NCI-H226 (cell line): ENCODE measurements around the gene MEX3C.

Experiments used
- DNase-seq: peaks from one replicate; pipeline ENCODE4 v3.0.0-alpha.2; 2015

MEX3C gene

GRCh38 chr18:51197661-51198424 lies at the start of gene MEX3C:
TSS of gene MEX3C (minus strand) at chr18:51197681. CDS start at chr18:51197320, 361 bp downstream.
- DNase-seq: peak; percentile 89

GRCh38 chr18:51241226-51241625 lies 43.7 kb upstream of the MEX3C start:
- no peak for DNase-seq

- peak; percentile 88 for DNase-seq
Observed at GRCh38 chr18:51236225-51236624, 38.7 kb upstream of the MEX3C start.

- peak; percentile 68 for DNase-seq
Observed at GRCh38 chr18:51235009-51235789, 37.7 kb upstream of the MEX3C start.

- DNase-seq: peak; percentile 66
Observed at GRCh38 chr18:51234117-51235008, 36.9 kb upstream of the MEX3C start.

GRCh38 chr18:51229328-51229727 lies 31.8 kb upstream of the MEX3C start:
- DNase-seq: no peak

- no peak for DNase-seq
Observed at GRCh38 chr18:51227660-51228059, 30.2 kb upstream of the MEX3C start.

GRCh38 chr18:51226587-51227350 lies 29.3 kb upstream of the MEX3C start:
- peak; percentile 11 for DNase-seq

GRCh38 chr18:51226068-51226467 lies 28.6 kb upstream of the MEX3C start:
- DNase-seq: peak; percentile 29

GRCh38 chr18:51212606-51213005 lies 15.1 kb upstream of the MEX3C start:
- DNase-seq: no peak

- DNase-seq: peak; percentile 20
Observed at GRCh38 chr18:51211552-51211951, 14.1 kb upstream of the MEX3C start.

- peak; percentile 20 for DNase-seq
Observed at GRCh38 chr18:51196811-51197660, 445 bp downstream of the MEX3C start.

- no peak for DNase-seq
Observed at GRCh38 chr18:51196118-51196810, 1.2 kb downstream of the MEX3C start.

- DNase-seq: no peak
Observed at GRCh38 chr18:51195451-51196117, 1.9 kb downstream of the MEX3C start.

GRCh38 chr18:51195086-51195450 lies 2.4 kb downstream of the MEX3C start:
- DNase-seq: no peak

GRCh38 chr18:51194604-51195003 lies 2.9 kb downstream of the MEX3C start:
- no peak for DNase-seq

GRCh38 chr18:51193621-51194287 lies 3.7 kb downstream of the MEX3C start:
- DNase-seq: no peak

- no peak for DNase-seq
Observed at GRCh38 chr18:51192696-51193095, 4.8 kb downstream of the MEX3C start.

GRCh38 chr18:51192026-51192425 lies 5.5 kb downstream of the MEX3C start:
- DNase-seq: no peak
